Measurements from ENCODE around the gene SH3GL2. TPM values are rescaled to one million over a fixed set of nuclear protein-coding genes. Genes with fewer than 3 reads are reported as not detected.

Gene SH3GL2
- total RNA-seq, 1 donor from 2014 or later: not detected

DNA sequence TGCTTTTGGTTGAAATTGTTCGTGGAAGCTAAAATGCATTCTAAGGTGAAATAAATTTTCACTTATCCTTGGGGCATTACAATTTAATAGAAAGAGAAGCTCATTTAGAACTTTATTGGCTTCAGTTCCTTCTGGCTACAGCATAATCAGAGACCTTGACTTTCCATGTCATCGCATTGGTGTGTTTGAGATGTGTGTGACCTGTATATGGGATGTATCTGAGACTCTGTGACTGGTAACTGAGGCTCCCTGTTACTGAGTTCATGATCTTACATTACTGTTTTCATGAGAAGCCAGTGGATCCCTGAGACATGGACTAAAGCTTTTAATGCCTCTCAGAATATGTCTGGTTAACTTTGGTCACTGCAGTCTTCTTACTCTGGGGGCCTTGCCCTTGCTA is 32.5 kb downstream of the SH3GL2 start:
- Histone ChIP-seq H3K27ac (no peak overlapping the region), H3K4me3 (no peak overlapping the region), H3K9me3 (no peaks in the 10 kb centered on the region), H3K27me3 (no peaks in the 10 kb centered on the region), H3K4me1 (no peaks in the 10 kb centered on the region), H3K36me3 (no peaks in the 10 kb centered on the region)
- TF ChIP-seq, protein P1, sequence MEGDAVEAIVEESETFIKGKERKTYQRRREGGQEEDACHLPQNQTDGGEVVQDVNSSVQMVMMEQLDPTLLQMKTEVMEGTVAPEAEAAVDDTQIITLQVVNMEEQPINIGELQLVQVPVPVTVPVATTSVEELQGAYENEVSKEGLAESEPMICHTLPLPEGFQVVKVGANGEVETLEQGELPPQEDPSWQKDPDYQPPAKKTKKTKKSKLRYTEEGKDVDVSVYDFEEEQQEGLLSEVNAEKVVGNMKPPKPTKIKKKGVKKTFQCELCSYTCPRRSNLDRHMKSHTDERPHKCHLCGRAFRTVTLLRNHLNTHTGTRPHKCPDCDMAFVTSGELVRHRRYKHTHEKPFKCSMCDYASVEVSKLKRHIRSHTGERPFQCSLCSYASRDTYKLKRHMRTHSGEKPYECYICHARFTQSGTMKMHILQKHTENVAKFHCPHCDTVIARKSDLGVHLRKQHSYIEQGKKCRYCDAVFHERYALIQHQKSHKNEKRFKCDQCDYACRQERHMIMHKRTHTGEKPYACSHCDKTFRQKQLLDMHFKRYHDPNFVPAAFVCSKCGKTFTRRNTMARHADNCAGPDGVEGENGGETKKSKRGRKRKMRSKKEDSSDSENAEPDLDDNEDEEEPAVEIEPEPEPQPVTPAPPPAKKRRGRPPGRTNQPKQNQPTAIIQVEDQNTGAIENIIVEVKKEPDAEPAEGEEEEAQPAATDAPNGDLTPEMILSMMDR (IDR thresholded peaks at IDR 0.05): no peak
- intact Hi-C loops (cut with DNase I): no loop called here
- DNase-seq (ENCODE audit: low spot score in 2 of 2): no peak

DNA sequence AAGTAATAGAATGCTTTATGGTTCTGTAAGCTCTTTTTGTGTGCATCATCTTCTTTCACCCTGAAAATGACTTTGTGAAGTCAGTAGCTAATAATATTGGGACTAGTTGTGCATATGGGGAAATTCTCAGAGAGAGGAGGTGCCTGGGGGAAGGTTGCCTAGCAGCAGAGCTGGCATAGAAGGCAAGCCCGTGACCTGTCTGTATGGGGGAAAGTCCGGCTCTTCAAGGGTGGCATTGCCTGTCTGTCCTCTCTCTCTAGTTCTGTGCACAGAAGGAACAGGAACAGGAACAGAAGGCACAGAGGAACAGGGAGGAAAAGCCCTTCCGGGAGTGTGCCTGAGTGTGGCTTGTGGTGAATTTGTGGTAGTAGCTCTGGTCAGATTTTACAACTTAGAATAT is 33.1 kb downstream of the SH3GL2 start:
- Histone ChIP-seq H3K27me3 (no peaks in the 10 kb centered on the region), H3K4me3 (no peak overlapping the region), H3K4me1 (no peaks in the 10 kb centered on the region), H3K36me3 (no peaks in the 10 kb centered on the region), H3K9me3 (no peaks in the 10 kb centered on the region), H3K27ac (no peak overlapping the region)
- TF ChIP-seq, protein P1 (IDR thresholded peaks at IDR 0.05): no peak
- DNase-seq (ENCODE audit: low spot score in 2 of 2): no peak
- intact Hi-C loops (cut with DNase I): no loop called here

DNA sequence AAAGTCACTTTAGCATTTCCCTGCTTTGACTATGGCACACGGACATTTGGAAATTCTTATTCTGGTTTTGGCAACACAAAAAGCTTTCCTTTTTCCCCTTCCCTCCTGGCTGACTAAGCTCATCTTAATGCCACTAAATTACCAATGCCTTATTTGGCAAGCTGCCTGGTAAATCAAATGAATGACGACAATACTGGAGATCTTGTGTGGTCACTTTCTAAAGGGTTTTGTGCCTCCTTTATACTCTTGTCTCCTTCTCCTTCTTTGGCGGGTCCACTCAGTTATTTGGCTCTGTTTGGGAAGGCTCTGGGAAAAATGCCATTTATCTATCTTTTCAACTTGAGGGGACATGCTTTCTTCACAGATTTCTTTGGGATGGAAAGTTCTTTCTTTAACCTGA is 34.9 kb downstream of the SH3GL2 start:
- H3K36me3 ChIP-seq: no peaks in the 10 kb centered on the region
- H3K4me3 ChIP-seq: no peak overlapping the region
- intact Hi-C loops (cut with DNase I): no loop called here
- no peaks in the 10 kb centered on the region for H3K9me3 ChIP-seq
- TF ChIP-seq, protein P1 (IDR thresholded peaks at IDR 0.05): no peak
- H3K27ac ChIP-seq: no peak overlapping the region
- no peak for DNase-seq (ENCODE audit: low spot score in 2 of 2)
- H3K4me1 ChIP-seq: no peaks in the 10 kb centered on the region
- H3K27me3 ChIP-seq: no peaks in the 10 kb centered on the region

DNA sequence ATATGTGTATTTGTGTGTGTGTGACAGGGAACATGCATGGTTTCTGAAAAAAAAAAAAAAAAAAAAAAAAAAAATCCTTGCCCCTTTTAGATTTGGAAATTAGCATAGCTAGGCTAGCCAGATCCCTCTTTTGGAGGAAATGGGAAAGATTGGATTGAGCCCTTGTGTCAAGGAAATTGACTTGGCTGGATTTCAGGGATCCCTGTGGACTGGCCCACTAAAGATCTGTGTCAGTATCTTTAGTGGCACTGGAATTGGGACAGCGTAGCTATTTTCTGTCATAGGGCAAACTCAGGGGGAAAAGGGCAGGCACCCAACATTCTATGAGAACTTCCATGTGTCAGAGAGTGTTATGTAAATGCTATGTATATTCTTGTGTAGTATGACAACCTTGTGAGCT is 35.4 kb downstream of the SH3GL2 start:
- no peak for DNase-seq (ENCODE audit: low spot score in 2 of 2)
- Histone ChIP-seq H3K36me3 (no peaks in the 10 kb centered on the region), H3K4me1 (no peaks in the 10 kb centered on the region), H3K27ac (no peak overlapping the region), H3K4me3 (no peak overlapping the region), H3K9me3 (no peaks in the 10 kb centered on the region), H3K27me3 (no peaks in the 10 kb centered on the region)
- intact Hi-C loops (cut with DNase I): no loop called here
- TF ChIP-seq, protein P1 (IDR thresholded peaks at IDR 0.05): no peak

DNA sequence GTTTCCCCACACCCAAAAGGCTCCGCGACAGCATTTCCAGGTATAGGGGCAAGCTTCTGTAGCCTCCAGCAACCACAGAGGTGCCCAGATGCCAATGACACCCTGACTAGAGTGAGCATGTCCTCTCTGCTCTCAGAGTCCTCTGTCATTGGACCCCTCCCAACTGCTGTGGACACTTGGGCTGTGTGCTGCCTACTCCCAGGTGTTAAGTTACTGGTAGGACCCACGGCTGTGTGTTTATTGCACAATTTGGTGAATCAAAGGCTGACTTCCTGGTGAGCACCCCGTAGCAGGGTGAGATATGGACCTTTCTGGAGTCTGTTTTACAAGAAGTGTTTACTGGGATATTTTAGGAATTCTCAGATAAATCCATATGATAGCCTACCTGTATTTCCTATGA is 36.0 kb downstream of the SH3GL2 start:
- Histone ChIP-seq H3K27me3 (no peaks in the 10 kb centered on the region), H3K9me3 (no peaks in the 10 kb centered on the region), H3K36me3 (no peaks in the 10 kb centered on the region), H3K4me3 (no peak overlapping the region), H3K4me1 (no peaks in the 10 kb centered on the region), H3K27ac (no peak overlapping the region)
- DNase-seq (ENCODE audit: low spot score in 2 of 2): no peak
- TF ChIP-seq, protein P1 (IDR thresholded peaks at IDR 0.05): no peak
- intact Hi-C loops (cut with DNase I): no loop called here

DNA sequence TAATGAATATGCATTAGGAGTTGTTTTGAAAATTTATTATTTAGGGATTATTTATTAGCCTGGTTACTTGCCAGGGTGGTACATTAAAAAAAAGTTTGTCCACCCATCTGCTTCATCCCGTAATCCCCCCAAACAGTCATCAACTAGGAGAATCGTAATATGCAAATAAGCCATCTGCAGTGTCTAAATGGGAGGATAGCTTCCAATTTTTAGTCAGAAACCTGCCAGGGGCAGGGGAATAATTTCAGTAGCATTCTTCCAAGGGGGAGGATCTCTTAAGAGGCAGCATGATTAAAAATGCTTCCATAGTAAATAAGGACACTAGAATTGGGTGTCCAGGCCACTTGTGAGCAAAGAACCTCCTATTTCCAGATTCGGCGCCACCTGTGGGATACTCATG is 43.3 kb downstream of the SH3GL2 start:
- H3K9me3 ChIP-seq: no peaks in the 10 kb centered on the region
- intact Hi-C loops (cut with DNase I): no loop called here
- H3K36me3 ChIP-seq: no peaks in the 10 kb centered on the region
- no peak overlapping the region for H3K27ac ChIP-seq
- TF ChIP-seq, protein P1 (IDR thresholded peaks at IDR 0.05): no peak
- no peaks in the 10 kb centered on the region for H3K27me3 ChIP-seq
- H3K4me1 ChIP-seq: no peaks in the 10 kb centered on the region
- DNase-seq (ENCODE audit: low spot score in 2 of 2): no peak
- H3K4me3 ChIP-seq: no peak overlapping the region

All from ascending aorta (tissue), 2 donors.